ENCODE measurements around the gene HOXB9.

DNA sequence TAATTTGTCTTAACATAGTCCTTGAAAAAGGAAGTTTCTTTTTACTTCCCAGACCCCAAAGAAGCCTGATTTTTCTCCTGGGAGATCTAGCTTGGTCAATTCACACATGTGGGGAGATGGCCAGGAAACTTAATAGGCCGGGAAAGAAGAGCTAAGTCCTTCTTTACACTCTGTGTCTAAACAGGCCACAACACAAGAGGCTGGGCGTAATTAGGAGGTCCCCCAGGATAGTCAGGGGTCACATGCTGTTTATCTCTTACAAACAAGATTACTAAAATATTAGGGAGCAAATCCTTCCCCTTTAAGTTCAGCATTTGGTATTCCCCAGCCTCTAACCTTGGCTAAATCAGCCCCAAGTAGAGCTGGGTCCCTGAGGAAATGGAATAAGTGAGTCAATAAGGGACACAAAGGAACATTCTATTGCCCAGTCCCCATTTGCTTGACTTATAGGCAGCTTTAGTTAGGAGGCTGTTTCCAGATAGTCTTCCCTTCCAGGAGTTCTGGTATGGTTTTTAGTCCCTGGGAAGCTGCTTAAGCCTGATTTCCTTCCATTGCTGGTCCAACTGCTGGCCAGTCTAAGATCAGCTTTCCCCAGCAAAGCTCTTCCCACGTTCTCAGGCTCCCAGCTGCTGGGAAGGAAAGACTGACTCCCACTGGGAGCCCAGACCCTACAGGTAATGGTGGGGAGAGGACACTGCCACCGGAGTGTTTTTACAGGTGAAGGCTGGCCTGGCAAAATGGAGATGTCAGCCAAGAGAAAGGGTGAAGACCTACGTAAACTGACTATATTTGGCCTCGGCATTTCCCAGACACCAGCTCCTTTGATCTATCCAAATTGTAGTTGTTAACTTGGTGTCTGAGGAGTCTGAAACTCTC lies 14.1 kb upstream of the HOXB9 start:
- TF ChIP-seq, protein P1, sequence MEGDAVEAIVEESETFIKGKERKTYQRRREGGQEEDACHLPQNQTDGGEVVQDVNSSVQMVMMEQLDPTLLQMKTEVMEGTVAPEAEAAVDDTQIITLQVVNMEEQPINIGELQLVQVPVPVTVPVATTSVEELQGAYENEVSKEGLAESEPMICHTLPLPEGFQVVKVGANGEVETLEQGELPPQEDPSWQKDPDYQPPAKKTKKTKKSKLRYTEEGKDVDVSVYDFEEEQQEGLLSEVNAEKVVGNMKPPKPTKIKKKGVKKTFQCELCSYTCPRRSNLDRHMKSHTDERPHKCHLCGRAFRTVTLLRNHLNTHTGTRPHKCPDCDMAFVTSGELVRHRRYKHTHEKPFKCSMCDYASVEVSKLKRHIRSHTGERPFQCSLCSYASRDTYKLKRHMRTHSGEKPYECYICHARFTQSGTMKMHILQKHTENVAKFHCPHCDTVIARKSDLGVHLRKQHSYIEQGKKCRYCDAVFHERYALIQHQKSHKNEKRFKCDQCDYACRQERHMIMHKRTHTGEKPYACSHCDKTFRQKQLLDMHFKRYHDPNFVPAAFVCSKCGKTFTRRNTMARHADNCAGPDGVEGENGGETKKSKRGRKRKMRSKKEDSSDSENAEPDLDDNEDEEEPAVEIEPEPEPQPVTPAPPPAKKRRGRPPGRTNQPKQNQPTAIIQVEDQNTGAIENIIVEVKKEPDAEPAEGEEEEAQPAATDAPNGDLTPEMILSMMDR (IDR thresholded peaks at IDR 0.05): no peak
- TF ChIP-seq POLR2A (IDR thresholded peaks at IDR 0.05) (no peak), EP300 (IDR thresholded peaks at IDR 0.05) (no peak)
